Lung (tissue), 12 donors: Measurements from ENCODE around the gene CDK8. TPM values are rescaled to one million over a fixed set of nuclear protein-coding genes. Genes with fewer than 3 reads are reported as not detected.

Experiments
- ATAC-seq: fragments of 200-7000 bp; cut with Tn5 transposase; one replicate; pipeline ENCODE4 v1.9.1; 2020; ENCODE audit warnings: moderate number of reproducible peaks; ENCODE audit not compliant: insufficient read depth, low FRiP score
- DNase-seq, 3 donors: peaks; one replicate each; pipeline ENCODE4 v3.0.0-alpha.2; 2013 to 2017
- H3K27ac ChIP-seq, 2 donors: one replicate each; pipeline ENCODE4 v1.5.1; 2013; ENCODE audit warnings: mild to moderate bottlenecking in 2 of 2, moderate library complexity in 2 of 2, control low read depth in 1 of 2, inconsistent platforms in 1 of 2, low read depth in 1 of 2, low read length in 1 of 2
- H3K27me3 ChIP-seq, 3 donors: one replicate each; pipeline ENCODE4 v1.5.1; 2013; ENCODE audit warnings: low read length in 2 of 3; ENCODE audit not compliant: control insufficient read depth in 3 of 3, insufficient read depth in 3 of 3
- H3K36me3 ChIP-seq, 4 donors: one replicate each; pipeline ENCODE4 v1.5.1; 2013; ENCODE audit warnings: low read length in 4 of 4, mild to moderate bottlenecking in 1 of 4, moderate library complexity in 1 of 4; ENCODE audit not compliant: control insufficient read depth in 4 of 4, insufficient read depth in 4 of 4
- H3K4me1 ChIP-seq, 5 donors: one replicate each; pipeline ENCODE4 v1.5.1; 2013; ENCODE audit warnings: low read length in 5 of 5, mild to moderate bottlenecking in 2 of 5, moderate library complexity in 1 of 5; ENCODE audit not compliant: control insufficient read depth in 5 of 5, insufficient read depth in 5 of 5
- H3K4me3 ChIP-seq: one replicate; pipeline ENCODE4 v1.5.1; 2013; ENCODE audit warnings: mild to moderate bottlenecking, control low read depth, moderate library complexity
- H3K9ac ChIP-seq, 2 donors: one replicate each; pipeline ENCODE4 v1.5.1; 2013; ENCODE audit warnings: low read length in 2 of 2, control low read depth in 1 of 2; ENCODE audit not compliant: insufficient read depth in 1 of 2
- H3K9me3 ChIP-seq, 4 donors: one replicate each; pipeline ENCODE4 v1.5.1; 2013; ENCODE audit warnings: low read length in 3 of 4, mild to moderate bottlenecking in 1 of 4, moderate library complexity in 1 of 4; ENCODE audit not compliant: control insufficient read depth in 4 of 4, insufficient read depth in 3 of 4
- WGBS, 2 donors: extraction: QIAGEN DNeasy Blood & Tissue Kit; methylation state at CpG; one replicate each; pipeline ENCODE4 v1.1.7; 2013; 5-methylcytosine and 5-hydroxymethylcytosine counted together
- polyA plus RNA-seq, 2 donors: library from polyadenylated mRNA; stranded (reverse); fragments of 200-250 nt; gene quantifications; one replicate each; pipeline ENCODE4 v1.2.1, GENCODE V29; 2013
- total RNA-seq, 2 donors: library from RNA; depleted of rRNA in 1 of 2; stranded (reverse); fragments of >200 nt in 1 of 2; gene quantifications; one replicate each; pipeline ENCODE4 v1.2.1, GENCODE V29; 2014 to 2021
- TF ChIP-seq, protein P1 (sequence below): IDR thresholded peaks from 2 replicates; pipeline ENCODE4 v1.5.1; 2012; ENCODE audit warnings: mild to moderate bottlenecking; ENCODE audit errors: control extremely low read depth, extremely low read depth
- donor health status: control.
- donor health status: control.
- donor health status: Bipolar disorder and iron deficiency.
- donor health status: healthy.
- donor health status: DM: yes; HTN: yes; CAD: no.

Gene CDK8
- total and polyA plus RNA-seq, 4 donors, result 7.1 to 12.7 (median 9.6) TPM

DNA sequence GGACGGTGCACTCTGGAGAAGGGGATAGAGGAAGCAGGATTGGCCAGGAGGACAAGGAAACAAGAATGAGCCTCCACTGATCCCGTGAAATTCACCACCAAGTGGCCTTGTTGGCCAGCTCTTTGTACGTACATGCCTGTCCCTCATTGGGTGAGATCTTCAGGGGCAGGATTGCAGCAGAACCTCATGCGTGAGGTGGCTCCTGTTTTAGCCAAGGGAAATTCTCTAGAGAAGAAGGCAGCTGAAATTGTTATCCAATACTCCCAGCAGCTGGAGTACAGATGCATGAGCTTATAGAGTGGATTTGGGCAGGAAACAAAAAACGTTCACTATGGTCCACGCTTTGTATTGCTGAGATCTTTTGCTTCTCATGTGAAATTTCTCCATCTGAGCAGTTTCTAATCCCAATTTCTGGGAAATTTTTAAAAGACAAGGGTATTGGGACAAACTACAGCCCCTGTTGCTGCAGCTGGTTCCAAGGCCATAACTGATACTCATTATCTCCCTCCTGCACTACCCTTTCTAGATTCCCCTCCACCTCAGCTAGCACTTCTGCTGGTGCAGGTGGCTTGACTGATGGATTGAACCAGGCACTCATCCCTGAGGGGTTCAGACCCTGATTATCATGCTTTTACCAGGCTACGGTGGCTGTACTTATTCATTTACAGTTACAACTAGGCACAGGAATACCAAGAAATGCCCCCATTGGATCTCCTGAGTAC is 27.9 kb upstream of the CDK8 start:
- DNase-seq (no peak), ATAC-seq (no peak)
- H3K4me3 ChIP-seq, result no peak overlapping the region
- no peak overlapping the region for H3K27ac ChIP-seq
- no peaks in the 10 kb centered on the region for H3K27me3 ChIP-seq
- H3K9me3 ChIP-seq, result no peaks in the 10 kb centered on the region
- H3K9ac ChIP-seq, result no peak overlapping the region
- peaks cover 0 to 4% (median 2%) of the 10 kb centered on the region in 5 donors for H3K4me1 ChIP-seq
- no peaks in the 10 kb centered on the region for H3K36me3 ChIP-seq
- TF ChIP-seq, protein P1, sequence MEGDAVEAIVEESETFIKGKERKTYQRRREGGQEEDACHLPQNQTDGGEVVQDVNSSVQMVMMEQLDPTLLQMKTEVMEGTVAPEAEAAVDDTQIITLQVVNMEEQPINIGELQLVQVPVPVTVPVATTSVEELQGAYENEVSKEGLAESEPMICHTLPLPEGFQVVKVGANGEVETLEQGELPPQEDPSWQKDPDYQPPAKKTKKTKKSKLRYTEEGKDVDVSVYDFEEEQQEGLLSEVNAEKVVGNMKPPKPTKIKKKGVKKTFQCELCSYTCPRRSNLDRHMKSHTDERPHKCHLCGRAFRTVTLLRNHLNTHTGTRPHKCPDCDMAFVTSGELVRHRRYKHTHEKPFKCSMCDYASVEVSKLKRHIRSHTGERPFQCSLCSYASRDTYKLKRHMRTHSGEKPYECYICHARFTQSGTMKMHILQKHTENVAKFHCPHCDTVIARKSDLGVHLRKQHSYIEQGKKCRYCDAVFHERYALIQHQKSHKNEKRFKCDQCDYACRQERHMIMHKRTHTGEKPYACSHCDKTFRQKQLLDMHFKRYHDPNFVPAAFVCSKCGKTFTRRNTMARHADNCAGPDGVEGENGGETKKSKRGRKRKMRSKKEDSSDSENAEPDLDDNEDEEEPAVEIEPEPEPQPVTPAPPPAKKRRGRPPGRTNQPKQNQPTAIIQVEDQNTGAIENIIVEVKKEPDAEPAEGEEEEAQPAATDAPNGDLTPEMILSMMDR, result no peak
- WGBS, 2 donors, result 84 to 87% methylated on average over 7 of the region's 7 CpGs

DNA sequence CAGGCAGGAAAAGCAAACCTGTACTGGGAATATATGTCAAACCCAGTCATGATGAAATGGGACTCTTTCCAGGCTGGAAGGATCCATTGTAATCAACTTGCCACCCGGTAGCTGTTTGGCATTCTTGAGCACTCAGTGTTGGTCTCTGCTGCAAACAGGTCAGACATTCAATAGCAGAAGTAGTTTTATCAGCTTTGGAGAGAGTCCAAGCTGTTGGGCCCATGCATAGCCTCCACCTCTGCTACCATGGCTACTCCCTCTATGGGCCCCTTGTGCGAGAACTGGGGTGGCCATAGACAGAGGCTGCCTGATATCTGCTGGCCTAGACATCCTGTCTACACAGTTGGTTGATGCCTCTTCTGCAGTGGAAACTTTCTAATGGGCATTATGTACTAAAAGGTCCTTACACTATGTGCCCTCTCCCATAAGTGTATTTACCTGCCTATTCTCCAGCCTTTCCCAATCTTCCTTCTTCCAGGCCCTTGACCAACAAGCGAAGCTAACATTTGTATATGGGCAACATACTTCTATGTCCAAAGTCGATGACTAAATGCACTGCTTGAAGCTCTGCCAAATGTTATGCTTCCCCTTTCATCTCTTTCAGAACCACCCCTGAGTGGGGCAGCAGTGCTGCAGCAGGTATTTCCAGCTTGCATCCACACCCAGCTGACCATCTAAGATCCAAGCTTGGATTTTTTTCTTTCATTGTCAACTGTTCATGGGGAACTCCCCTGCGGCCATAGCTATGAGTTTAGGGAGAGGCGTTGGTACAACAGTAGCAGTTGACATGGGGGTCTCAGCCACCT is 26.6 kb upstream of the CDK8 start:
- Histone ChIP-seq H3K4me3 (no peak overlapping the region), H3K27ac (no peak overlapping the region), H3K9ac (no peak overlapping the region), H3K9me3 (no peaks in the 10 kb centered on the region), H3K27me3 (no peaks in the 10 kb centered on the region), H3K4me1 (peaks cover 0 to 4% (median 0%) of the 10 kb centered on the region in 5 donors), H3K36me3 (no peaks in the 10 kb centered on the region)
- ATAC-seq (no peak), DNase-seq (no peak)
- WGBS, 2 donors, result 74 to 84% methylated on average over 6 of the region's 6 CpGs
- TF ChIP-seq, protein P1, result no peak

DNA sequence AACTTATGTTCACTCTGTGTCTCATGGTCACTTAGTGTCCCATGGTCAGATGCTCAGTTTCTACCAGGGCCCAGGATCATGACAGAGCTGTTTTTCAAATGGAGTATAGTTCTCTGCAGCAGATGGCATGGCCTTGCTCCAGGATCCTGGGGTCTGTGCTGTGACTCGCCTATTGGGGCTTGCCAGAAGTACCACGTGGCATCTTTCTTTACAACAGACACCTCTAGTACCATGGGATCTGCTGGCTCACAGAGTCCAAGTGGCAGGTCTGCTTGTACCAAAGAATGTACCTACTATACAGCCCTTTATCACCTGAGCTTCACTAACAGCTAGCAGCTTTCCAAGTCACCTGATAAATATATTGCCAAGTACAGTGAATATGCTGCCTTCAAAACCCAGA is 25.8 kb upstream of the CDK8 start:
- H3K27ac ChIP-seq, result no peak overlapping the region
- TF ChIP-seq, protein P1, result no peak
- ATAC-seq, result no peak
- H3K4me1 ChIP-seq, result peaks cover 0 to 3% (median 0%) of the 10 kb centered on the region in 5 donors
- H3K9ac ChIP-seq, result no peak overlapping the region
- no peaks in the 10 kb centered on the region for H3K36me3 ChIP-seq
- DNase-seq, result no peak
- WGBS, 2 donors, result 88 to 98% methylated on average over 2 of the region's 2 CpGs
- no peak overlapping the region for H3K4me3 ChIP-seq
- no peaks in the 10 kb centered on the region for H3K27me3 ChIP-seq
- H3K9me3 ChIP-seq, result no peaks in the 10 kb centered on the region
